NCI-H2227 treated with DMSO at 0.1 percent for 48 hours (cell line): ENCODE results near the gene VANGL2.

Source experiments
- DNase-seq: peaks from one replicate; lab custom pipeline; 2025; lab: John Stamatoyannopoulos, UW

VANGL2 gene

GRCh38 chr1:160428655-160429054 is 28.3 kb downstream of the VANGL2 start:
- DNase-seq = peak; percentile 4

DNA sequence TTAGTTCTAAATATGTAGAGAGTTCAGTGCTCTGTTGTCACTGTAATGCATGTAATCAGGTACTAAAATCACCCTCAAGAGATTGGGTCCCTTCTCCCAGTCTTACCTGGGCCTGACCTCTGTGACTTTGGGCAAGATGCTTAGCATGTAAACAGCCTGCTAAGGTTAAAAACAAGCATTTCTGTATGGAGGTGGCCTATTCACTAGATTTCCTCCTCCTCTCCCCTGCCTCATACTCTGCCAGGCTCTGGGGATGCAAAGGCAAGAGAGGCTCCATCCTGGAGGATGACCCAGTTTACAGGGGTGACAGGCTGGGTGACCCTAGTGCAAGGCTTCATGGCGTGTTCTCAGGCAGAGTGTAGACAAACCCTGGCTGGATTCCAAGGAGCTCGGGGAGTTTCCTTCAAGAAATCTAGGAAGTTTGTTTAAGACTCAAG is 28.8 kb downstream of the VANGL2 start:
- no peak for DNase-seq

DNA sequence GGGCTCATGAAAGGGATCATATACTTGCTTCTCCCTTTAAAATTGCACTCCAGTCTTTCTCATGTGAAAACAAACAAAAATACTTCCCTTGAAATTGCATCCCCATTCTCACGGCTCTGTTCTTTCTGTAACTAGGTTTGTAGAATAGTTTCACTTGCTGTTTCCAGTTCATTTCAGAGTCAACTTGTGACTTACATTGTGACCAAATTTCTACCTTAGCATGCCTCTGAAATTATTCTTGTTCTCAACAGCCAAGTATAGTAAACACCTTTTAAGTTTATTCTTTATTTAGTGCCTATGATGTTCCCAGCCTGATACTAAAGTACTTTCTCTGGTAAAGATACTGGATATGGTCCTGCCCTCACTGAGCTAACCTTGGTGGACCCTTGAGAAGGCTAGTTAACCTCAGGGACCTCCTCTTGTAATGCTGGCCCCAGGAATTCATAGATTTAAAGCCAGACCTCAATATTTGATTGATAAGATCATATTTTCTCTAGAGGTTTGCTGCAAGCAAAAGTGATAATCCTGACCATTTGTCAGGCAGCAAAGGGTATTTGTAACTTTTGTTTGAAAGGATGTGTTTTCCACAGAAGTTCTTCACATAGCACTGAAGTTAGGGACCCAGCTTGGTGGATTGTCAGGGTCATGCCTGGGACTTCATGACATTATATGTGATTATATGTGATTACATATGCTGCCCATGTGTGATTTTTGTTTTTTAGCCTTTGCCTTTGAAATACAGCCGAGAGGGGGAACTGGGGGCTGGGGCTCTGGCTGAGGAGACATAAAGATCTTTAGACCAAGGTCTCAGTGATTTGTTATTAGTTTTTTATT is 29.6 kb downstream of the VANGL2 start:
- no peak for DNase-seq

GRCh38 chr1:160431006-160431405 is 30.6 kb downstream of the VANGL2 start:
- DNase-seq = no peak

DNA sequence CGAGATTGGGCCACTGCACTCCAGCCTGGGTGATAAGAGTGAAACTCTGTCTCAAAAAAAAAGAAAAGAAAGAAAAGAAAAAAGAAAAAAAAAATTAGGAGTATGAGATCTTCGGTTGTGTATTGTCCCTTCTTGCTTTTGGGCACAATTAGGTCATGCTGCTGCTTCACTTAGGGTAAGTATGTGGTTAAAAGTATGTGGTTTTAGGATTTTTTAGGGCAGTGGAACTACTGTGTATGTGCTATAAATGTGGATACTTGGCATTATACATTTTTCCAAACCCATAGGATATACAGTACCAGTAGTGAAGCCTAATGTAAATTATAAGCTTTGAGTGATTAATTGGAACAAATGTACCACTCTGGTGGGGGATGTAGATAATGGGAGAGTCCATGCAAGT is 31.2 kb downstream of the VANGL2 start:
- DNase-seq = no peak

DNA sequence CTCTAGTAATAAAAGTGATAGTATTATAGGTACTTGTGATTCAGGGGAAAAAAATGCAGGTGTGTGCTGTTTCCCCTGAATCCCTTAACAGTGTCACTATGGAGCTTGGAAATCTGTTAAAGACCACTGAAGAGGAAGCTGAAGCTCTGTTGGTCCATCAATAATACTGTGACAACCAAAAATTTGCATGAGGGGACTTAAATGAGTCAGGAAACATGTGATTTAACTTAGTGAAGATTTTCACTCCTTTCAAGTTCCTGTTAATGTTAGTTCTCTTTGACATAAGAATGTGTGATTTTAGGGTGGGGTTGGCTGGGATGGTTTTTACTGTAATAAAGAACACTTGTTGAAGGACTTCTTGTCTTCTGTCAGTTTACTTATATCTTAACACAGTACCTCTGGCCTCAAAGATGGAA is 32.0 kb downstream of the VANGL2 start:
- DNase-seq = no peak

DNA sequence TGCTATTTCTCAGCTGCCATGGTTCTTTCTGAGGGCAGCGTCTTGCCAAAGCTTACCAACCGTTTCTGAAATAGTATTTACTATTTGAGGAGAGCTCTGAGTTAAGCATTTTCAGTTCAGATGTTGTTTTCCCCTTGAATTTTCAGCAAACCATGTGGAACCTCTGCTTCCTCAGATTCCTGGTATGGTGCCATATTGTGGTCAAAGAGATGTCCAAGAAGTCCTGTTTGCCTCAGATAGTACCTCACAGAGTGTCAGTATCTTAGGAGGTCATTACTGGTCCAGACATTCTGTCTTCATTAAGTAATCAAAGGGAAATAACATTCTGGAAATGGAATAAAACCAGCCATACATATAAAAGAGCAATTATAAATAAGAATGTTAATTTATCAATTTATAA is 36.6 kb downstream of the VANGL2 start:
- DNase-seq = no peak

DNA sequence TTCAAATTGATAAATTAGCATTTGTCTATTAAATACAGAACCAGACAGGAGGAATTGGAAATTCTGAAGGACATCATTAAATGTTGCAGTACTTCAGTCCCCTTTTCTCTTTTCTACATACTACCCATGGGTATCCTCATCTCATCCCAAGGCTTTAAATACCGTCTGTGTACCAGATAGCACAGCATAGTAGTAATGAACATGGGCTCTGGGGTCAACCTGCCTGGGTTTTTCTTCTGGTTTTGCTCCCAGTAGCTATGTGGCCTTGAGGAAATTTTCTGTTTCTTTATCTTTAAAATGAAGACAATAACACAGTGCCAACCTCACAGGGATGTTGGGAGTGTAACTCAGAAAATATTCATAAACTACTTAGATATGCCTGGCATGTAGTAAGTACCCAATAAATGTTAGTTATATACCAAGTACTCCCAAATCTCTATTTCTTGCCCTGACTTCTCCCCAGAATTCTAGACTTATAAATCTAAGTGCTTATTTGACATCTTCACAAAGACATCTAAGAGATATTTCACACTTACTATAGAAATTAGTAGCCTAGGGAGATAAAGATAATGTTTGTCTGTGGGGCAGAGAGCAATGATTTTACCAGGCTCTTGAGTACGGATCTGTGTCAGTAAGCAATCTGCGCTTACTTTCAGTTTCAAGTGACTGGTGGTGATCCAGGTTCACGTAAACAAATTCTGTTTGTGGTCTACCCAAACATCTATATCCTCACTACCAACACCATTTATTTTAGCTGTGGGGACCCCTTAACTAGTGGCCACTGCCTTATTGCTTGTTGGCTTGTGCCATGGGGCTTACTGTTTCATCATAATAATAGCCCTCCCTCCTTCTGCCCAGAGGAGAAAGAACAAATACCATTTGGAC is 37.3 kb downstream of the VANGL2 start:
- no peak for DNase-seq

DNA sequence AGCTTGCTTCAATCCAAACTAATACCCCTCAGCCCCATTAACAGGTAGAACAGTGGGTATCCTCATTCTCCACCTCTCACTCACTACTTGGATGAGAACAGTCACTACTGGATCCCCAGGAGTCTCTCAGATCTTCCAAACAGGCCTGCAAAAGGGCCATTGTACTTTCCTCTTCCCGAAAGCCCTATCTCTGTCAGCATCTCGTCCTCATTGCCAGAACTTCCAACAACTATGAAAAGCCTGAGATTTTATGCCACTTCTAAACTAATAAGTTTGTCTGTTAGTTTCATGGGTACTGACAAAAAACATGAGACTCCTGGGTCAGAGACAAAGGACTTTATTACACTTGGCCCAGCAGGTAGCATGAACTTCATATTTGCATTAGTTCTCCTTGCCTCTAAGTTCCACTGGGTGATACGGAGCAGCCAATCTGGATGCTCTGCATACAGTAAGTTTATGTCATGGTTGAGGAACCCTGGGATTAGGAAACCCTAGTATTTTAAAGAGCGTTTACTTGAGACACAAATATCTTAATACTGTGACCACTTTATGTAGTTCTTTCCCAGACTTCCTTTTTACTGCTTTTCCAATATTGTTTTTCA is 38.1 kb downstream of the VANGL2 start:
- DNase-seq = no peak

- DNase-seq = no peak
Measured at GRCh38 chr1:160438935-160439334, 38.6 kb downstream of the VANGL2 start.

GRCh38 chr1:160439718-160440117 is 39.4 kb downstream of the VANGL2 start:
- no peak for DNase-seq

DNA sequence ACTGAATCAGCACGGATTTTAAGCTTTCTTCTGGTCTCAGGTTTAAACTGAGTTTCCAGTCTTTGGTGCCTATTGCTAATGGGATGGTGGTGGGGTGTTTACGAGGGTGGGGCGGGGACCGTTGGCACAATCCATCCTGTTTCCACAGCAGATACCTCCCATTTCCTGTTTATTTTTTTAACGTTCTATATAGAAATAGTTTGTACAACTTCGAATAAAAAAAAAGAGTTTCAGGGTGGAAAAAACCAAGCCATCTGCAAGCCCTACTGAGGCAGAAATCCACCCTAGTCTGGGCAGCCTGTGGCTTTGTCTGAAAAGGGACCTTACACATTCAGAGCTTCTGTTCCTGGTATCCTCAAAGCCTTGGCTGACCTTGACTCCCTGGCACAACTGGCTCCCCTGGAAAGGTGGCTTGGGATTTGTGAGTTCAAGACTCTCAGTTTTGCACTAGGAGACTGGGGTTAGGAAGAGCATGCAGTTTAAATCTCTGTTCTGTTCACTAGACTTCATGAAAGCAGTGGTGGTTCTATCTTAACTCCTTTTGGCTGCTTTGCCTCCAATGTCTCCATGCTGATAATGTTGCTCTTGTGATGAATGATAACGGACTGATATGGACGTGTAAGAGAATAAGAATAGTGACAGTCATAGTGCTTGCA is 46.7 kb downstream of the VANGL2 start:
- DNase-seq = no peak

DNA sequence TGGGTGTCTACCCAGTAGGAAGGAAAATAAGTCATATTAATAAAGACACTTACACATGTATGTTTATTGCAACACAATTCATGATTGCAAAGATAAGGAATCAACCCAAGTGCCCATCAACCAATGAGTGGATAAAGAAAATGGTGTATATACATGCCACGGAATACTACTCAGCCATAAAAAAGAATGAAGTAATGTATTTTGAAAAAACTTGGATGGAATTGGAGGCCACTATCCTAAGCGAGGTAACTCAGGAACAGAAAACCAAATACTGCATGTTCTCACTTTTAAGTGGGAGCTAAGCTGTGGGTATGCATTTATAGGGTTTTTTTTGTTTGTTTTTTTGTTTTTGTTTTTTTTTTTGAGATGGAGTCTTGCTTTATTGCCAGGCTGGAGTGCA is 49.1 kb downstream of the VANGL2 start:
- DNase-seq = no peak

DNA sequence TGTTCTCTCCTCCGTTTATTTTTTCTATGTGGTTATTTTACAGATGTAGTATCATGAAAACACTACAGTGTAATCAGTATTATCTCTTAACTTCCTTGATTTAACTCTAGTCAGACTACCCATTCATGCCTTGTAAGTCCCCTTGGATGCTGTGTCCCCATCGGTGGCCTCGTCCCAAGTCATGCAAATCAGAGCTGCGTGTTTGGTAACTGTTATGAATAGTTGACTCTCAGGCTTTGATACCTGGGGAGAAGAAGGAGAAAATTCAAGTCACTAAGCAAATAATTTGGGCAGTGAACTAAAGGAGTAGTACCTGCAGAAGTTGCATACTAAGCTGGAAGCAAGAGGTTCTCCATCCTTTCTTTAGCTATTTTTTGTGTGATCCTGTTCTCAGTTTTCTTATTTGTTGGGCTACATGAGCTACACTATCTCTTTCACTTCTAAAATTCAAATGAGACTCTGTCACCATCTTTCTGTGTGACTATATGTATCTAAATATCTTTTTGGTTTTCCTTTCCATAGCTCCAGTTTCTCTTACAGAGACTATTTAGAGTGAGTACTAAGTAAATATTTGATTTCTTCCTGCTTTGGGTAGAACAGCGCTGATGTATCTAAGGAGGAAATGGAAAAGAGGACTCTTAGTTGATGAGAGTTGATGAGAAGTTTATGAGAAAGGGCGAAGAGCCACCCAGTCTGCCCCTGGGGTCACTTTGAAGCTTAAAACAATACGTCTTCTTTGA is 50.9 kb downstream of the VANGL2 start:
- no peak for DNase-seq

DNA sequence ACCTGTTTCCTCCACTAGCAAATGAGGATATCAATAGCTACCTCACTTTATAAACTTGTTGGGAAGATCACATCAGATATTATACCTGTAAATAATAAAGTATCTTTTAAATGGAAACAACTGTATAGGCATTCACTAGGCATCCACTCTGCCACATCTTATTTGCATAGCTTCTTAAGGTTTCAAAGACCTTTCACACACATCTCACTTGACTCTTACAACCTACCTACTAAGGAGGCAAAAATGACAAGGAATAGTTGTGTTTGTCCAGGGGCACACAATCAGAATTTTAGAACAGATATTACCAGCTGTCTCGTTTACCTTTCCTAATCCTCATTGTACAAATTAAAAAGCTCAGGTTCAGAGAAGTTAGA is 51.5 kb downstream of the VANGL2 start:
- no peak for DNase-seq

DNA sequence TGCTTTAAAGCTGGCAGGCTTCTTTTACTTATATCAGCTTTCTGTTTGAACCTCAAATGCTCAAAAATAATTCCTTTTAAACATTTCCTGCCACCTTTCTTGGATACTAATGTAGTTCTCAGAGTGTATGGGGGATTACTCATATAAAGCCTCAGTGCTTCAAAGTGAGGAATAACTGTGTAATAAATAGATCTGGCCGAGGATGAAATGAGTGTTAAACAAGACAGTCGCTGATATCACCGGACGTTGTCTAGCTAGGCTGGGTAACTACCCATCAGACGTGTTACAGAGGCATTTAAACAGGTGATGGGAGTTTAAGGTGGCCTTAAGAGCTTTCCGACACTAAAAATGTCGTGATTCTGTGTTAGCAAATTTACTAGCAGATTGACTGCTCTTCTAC is 53.1 kb downstream of the VANGL2 start:
- no peak for DNase-seq

DNA sequence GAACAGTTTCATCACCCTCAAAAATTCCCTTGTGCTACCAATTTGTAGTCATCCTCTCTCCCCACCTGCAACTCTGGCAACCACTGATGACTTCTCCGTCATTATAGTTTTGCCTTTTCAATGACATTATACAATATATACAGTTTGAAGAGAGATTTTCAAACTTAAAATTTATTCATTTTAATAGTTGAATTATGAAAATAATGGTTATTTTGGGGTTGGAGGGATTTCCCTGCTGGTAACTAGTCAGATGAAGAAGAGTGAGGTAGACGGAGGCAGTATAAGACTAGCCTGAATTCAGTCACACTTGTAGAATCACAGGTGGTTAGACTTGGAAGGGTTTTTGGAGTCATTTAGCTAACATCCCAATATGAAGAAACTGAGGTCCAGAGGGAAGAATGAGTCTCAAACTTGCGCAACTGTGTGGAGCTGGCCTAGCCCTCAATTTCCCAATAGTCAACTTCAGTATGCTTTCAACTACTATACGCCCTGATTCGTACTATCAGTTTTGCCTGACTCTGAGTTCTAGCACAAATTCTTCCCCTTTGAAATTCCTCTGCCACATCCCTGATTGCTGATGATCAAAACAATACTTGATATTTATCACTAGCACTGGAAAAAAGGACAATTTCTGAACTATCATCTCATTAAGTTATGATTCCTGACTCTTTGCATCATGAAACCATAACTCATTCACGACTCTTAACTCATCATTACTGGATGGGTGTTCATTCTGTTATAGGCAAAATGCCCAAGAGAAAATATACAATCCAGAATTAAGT is 54.2 kb downstream of the VANGL2 start:
- no peak for DNase-seq

- DNase-seq = no peak
Measured at GRCh38 chr1:160455153-160455517, 54.8 kb downstream of the VANGL2 start.

DNA sequence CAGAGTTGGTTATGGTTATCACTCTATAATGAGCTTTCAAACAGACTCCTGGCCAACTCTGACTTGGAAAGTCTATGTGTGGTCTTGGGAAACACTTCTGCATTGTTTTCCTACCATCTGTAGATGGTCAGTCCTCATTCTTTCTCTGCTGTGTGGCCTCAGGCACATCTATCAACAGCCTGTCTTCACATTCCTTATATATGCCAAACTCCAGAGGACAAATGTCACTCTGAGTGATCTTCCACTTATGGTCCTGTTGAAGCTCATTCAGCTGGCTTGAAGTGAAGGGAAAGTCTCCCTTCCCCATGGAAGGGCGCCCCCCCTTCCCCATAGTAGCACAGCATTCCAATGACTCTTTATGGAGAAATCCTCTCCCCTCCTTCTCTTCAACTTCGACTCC is 58.7 kb downstream of the VANGL2 start:
- DNase-seq = no peak

- DNase-seq = no peak
Measured at GRCh38 chr1:160459687-160460086, 59.3 kb downstream of the VANGL2 start.

DNA sequence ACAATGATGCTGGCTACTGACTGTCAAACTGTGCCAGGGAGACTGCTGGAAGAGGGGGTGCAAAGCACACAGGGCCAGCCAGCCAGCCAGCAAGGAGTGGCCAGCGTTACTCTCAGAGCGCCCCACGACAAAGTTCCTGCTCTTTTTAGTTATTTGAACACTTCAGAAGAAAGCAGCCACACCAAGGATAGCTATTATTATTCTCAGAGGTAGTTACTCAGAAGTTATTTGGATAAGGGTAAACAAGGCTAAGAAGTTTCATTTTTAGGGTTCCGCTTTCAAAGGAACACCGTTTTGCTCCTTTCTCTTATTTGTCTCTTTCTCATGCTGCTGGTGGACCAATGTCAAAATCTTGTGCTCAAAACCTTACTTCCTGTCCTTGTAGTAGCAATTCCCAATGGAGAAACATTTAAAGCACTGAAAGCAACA is 59.9 kb downstream of the VANGL2 start:
- DNase-seq = no peak
